Endothelial cell of umbilical vein (primary cell): ENCODE results near the gene SKP1.

Experiments used
- CTCF ChIP-seq, 2 donors: IDR thresholded peaks; 1 replicate in 1 of 2; 2 replicates in 1 of 2; pipeline ENCODE4 v1.5.1; 2011; ENCODE audit warnings: low read length in 2 of 2, mild to moderate bottlenecking in 2 of 2, moderate library complexity in 2 of 2, control low read depth in 1 of 2, inconsistent platforms in 1 of 2, low read depth in 1 of 2; ENCODE audit not compliant: insufficient read depth in 1 of 2; ENCODE audit errors: extremely low read depth in 1 of 2
- EZH2 ChIP-seq: IDR thresholded peaks from 2 replicates; pipeline ENCODE4 v1.6.1; 2012; ENCODE audit warnings: borderline replicate concordance, low read depth, mild to moderate bottlenecking, moderate library complexity, low read length, inconsistent platforms; ENCODE audit not compliant: severe bottlenecking
- GATA2 ChIP-seq: IDR thresholded peaks from 2 replicates; pipeline ENCODE4 v1.7.0; 2011; ENCODE audit warnings: low read depth, mild to moderate bottlenecking, moderate library complexity, mixed read lengths, low read length; ENCODE audit not compliant: insufficient read length, insufficient read depth
- JUN ChIP-seq: IDR thresholded peaks from 2 replicates; pipeline ENCODE4 v1.6.1; 2011; ENCODE audit warnings: borderline replicate concordance, low read depth; ENCODE audit not compliant: insufficient read length, insufficient read depth
- MAX ChIP-seq: IDR thresholded peaks from 2 replicates; pipeline ENCODE4 v1.6.1; 2011; ENCODE audit not compliant: insufficient read depth, insufficient read length
- POLR2A ChIP-seq: IDR thresholded peaks from 2 replicates; pipeline ENCODE4 v1.6.1; 2012; ENCODE audit warnings: low read depth, mild to moderate bottlenecking, control low read depth, low read length
- POLR2AphosphoS5 ChIP-seq: IDR thresholded peaks from 2 replicates; pipeline ENCODE4 v1.6.1; 2012; ENCODE audit warnings: low read depth, mild to moderate bottlenecking, control low read depth, low read length, moderate library complexity; ENCODE audit not compliant: insufficient read depth

- TF ChIP-seq CTCF (IDR thresholded peaks at IDR 0.05; ENCODE audit: extremely low read depth in 1 of 2, insufficient read depth in 1 of 2, low read depth in 1 of 2, low read length in 2 of 2) (peak; percentile 5 to 22), GATA2 (no peak), POLR2AphosphoS5 (no peak), POLR2A (no peak), MAX (no peak), JUN (peak; percentile 73), EZH2 (no peak)
These were observed 48.4 kb upstream of the SKP1 start for GRCh38 chr5:134224888-134225779.
